Left renal cortex interstitium (tissue), 4 donors: Measurements from ENCODE around the gene TUSC2. TPM values are rescaled to one million over a fixed set of nuclear protein-coding genes. Genes with fewer than 3 reads are reported as not detected.

ENCODE experiments used
- DNase-seq, 4 donors: peaks; one replicate each; pipeline ENCODE4 v3.0.0-alpha.2; 2013; ENCODE audit warnings: low read depth in 4 of 4, low spot score in 2 of 4, missing footprints in 1 of 4
- polyA plus RNA-seq, 4 donors: library from polyadenylated mRNA; unstranded; fragments of 120-200 nt; gene quantifications; one replicate each; pipeline ENCODE4 v1.2.1, GENCODE V29; 2013; ENCODE audit not compliant: insufficient read length in 4 of 4

TUSC2 gene
- polyA plus RNA-seq, 4 donors, result 23.8 to 32.6 (median 25.6) TPM

DNA sequence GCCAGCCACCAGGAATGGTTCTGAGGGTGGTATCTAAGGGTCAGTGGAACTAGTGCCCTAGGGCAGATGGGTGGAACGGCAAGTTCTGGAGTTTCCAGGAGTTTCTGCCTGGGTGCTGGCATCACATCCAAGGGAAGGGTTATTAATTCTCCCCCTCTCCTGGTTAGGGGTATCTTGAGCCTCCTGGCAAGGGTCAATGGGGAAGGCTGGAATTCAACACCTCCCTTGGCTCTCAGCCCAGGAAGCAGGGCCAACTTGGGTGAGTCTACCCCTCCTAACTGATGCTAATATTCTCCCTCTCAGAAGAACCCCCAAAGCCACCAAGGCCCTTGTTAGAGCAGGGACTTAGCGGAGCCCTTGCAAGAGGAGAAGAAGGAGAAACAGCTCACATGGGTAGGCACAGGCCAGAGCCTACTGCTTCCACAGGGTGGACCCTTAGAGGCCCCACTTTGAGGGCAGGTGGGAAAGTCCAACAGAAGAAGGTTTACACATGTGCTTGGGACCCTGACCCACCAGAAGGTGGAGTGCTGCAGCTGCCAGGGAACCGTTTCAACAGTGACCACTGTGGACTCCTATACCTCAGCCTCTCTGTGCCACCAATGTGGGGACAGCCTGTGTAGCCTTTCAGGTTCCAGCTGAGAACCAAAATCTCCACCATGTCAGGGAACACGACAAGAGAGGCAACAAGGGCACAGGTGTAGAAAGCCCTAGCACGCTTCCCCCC is 28.0 kb upstream of the TUSC2 start:
- no peak for DNase-seq

DNA sequence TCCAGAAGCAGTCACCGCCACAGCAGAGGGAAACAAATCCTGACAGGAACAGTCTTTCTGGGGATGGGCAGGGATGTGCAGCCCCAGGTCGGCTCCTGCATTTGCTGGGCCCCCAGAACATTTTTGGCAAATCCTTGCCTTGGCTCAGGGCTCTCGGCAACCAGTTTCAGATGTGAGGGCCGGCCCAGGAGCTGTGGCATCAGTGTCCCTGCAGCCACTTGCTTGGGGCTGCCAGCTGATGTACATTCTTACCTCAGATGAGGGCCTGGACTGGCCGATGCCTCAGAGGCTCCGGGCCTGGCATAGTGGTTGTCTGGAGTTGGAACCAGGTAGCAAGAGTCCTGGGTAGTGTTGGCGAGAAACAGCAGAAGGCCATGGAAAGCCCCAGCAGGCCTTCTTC is 26.8 kb upstream of the TUSC2 start:
- no peak for DNase-seq

DNA sequence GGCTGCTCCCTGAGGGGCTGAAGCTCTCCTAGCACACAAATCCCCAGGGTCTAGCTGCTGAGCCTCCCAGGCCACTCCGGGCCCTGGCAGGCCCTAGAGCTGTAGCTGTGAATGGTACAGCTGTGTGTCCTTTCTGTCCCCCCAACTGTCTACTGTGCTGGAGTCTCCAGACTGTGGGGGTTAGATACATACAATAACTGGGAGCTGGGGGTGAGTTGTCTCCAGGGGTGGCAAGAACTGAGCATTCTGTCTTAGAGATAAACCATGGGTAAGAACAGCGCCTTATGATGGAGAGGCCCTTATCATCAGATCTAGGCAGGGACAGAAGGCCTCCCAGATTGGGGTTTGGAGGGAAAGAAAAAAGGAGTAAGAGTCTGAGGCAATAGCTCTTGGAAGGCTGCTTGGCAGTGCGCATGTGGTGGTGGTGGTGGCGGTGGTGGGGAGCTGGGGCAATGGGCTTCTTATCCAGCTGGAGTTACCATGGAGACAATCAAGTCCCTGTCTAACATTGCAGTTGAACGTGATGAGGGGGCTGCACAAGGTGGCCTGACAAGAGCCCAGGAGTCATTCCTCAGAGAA is 26.3 kb upstream of the TUSC2 start:
- DNase-seq, result no peak

DNA sequence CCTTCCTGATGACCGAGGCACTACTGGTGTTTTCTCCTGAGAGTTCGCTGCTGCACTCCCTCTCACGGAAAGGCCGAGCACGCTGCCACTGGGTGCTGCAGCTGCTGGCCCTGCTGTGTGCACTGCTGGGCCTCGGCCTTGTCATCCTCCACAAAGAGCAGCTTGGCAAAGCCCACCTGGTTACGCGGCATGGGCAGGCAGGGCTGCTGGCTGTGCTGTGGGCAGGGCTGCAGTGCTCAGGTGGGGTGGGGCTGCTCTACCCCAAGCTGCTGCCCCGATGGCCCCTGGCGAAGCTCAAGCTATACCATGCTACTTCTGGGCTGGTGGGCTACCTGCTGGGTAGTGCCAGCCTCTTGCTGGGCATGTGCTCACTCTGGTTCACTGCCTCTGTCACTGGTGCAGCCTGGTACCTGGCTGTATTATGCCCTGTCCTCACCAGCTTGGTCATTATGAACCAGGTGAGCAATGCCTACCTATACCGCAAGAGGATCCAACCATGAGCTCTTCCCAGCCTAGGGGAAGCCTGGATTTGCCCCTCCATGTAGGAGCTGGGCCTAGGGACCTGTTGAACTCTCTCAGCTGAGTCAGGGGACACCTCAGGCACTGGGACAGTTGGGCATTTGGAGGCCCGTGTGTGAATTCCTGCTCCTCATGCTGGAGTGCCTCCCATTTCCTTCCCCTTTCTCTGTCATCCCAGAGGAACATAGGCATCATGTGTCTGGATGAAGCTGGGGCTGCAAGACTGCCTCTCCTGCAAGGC is 25.4 kb upstream of the TUSC2 start:
- no peak for DNase-seq

DNA sequence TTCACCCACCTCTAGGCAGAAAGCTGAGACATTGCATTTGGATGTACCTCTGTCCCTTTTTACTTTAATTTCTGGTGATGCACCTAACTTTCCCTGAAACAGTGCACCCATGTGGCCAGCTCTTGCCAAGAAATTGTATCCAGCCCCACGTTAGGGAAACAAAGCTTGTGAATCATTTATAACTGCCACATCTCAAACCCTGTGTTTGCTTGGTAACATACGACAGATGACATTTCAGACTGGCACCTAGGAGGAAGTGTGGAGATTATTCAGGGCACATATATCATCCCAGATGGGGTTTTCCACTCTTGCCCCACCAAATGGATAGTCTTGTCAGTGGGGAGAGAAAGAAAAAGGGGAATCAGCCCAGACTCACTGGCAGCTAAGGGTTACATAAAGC is 24.8 kb upstream of the TUSC2 start:
- DNase-seq, result no peak

DNA sequence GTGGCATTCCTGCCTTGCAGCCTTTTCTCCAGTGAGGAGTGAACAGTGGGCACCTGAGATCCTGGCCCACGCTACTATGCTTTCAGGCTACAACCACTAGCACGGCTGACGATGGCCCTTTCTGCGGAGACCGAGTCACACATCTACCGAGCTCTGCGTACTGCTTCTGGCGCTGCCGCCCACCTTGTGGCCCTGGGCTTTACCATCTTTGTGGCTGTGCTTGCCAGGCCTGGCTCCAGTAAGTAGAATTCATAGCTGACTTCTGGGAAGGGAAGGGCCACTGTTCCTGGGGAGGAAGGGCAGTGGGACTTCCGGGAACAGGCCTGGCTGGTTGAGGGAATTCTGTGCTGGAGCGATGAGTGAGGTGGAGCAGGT is 23.3 kb upstream of the TUSC2 start:
- DNase-seq, result no peak

DNA sequence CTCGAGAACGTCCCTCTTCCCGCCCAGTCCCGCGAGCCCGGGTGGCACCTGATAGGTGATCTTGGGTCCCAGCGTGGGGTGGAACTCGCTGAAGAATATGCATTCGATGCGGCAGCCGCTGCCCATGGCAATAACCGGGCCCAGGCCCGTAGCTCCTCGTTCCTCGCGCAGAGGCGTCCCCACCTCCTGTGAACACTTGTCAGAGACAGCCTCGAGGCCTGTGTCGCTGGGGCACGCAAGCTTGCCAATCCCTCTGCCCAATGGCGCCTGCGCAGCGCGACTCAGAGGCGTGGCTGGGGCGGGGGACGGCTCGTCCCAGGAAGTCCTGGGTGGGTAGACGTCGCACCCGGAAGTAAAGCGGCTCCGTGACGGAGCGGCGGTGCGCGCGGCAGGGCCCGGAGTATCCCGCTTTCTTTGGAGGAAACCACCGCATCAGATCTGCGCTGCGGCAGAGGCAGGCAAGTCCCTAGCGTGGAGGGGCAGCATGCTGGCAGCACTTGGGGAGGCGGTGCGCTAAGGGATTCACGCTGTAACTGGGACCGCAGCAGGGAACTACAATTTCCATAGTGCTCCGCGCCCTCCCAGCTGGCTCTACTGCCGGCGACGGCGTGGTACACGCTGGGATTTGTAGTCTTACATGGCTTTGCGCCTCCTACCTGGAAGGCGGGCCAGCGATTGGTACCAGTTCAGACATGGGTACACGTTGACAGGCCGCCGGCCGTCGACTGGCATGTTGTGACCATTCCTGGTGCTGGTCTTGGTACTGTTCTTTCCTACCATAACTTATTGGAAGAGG is 22.7 kb upstream of the TUSC2 start, which contains the start of the genes CYB561D2 and NPRL2:
TSS of gene CYB561D2 (plus strand) at position 336 of the 796 bp plus-strand sequence. CDS start 572 bp downstream, outside the sequence.
TSS of gene NPRL2 (minus strand) at position 249 of the 796 bp plus-strand sequence. CDS start at position 126, 123 bp downstream.
- peak in 3 of 4 donors; percentile 79 to 90 (median 85) for DNase-seq

DNA sequence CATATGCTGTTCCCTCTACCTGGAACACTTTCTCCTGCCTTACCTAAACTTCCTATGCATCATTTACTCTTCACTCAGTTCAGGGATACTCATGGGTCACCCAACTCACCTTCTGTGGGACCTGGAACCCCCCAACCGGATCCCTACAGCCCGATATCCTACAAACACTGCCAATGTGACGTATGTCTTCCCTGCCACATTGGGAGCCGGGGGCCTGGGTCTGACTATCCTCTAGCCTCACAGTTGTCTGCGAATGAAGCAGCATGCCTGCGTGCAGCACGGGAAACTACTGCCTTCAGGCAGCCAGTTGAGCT is 22.1 kb upstream of the TUSC2 start:
- DNase-seq, result no peak

DNA sequence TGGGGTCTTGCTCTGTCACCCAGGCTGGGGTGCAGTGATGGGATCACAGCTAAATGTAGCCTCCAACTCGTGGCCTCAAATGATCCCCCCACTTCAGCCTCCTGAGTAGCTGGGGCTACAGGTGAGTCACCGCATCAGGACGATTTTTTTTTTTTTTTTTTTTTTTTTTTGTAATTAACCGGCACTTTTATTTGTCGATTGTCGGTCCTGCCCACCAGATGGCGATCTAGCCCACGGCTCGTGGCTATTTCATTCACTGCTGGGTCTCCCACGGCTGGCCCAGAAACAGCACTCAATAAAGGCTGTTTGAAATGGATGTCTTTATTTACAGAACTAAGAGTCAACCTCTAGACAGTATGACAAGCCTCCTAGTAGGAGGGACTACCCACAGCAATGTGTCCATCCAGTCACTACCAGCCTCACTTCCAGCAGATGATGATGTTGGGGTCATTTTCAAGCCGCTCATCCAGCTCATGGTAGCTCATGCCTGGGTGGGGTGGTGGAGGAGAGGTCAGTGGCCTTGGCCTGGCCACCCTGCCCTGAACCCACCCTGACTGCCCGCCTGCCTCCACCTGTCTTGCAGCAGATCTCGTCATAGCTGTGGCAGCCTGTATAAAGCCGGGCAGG is 19.3 kb upstream of the TUSC2 start:
- no peak for DNase-seq

DNA sequence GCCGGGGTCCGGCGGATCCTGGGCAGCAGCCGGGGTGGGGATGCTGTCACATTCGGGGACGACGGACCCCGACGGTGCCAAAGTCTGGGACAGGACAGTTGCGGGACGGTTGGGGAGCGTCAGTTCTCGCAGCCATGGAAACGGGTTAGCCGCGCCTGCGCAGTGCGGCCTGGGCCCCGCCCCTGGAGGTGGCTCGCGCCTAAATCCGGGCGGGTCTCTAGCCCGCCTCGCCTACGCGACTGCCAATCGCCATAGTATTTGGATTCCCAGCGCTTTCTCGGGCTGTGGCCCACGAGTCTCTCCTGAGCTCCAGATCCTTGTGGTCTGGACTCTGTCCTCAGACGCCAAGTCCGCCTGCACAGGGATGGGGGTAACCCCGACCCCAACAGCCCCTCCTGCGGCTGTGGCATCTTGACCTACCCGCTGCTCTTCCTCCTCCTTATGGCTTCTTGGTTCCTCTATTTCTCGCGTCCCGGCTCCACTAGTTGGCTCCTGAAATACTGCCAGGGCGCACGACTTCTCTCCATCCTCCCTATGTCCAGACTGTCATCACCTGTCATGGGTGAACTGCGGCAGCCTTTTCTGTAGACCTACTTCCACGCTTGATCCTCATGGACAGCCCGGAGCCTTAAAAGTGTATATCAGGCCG is 17.7 kb upstream of the TUSC2 start, which contains the start of gene ZMYND10:
TSS of gene ZMYND10 (minus strand) at position 147 of the 649 bp plus-strand sequence. CDS start 153 bp downstream, outside the sequence.
- DNase-seq, result no peak

DNA sequence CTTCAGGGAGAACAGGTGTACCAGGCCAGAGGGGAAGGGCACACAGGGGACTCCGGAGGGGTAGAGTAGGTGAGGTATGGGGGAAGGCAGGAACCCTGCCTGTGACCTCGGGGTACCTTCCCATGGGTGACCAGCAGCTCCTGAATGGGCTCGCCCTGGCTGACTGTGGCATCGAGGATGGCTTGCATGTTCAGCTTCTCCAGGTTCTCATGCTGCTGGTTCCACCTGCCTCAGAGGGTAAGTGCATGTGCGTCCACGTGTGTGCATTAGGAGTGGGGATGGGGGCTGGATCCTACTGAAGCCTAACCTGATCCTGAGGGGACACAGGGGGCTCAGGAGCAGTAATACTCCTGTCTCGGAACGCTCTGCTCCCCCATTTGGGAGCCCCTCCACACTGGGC is 17.0 kb upstream of the TUSC2 start:
- DNase-seq, result no peak

DNA sequence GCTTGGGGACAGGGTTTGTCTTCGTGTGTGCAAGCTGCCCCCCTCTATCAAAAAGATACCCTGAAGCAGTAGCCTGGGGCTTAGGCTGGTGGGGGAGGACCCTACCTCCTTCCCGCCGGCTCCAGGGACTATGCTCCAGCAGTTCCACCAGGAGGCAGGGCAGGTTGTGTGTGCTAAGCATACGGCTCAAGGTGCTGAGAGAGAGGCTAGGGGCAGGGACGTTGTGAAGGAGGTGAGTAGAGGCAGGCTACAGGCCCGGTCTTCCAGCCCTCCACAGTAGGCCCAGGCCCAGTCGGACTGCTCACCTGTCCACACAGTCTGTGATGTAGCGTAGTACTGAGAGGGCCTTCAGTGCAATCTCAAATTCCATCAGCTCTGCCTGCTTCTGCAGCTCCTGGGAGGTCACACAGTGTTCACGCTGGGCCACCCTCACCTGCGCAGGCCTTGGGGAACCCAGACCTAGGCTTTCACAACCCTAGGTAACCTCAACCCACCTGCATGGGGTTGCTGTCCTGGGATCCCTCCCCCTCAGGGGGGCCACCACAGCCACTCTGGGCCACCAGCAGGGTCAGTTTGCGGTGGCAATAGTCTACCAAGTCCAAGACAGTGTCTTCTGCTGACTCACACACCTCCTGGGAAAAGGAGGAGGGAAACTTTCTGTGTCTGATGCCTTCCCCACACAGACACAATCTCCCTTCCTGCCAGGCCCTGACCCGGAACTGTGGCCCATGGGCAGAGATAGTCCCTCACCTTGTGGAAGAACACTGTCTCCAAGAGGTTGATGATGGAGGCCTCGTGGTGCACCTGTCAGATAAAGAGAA is 15.0 kb upstream of the TUSC2 start:
- DNase-seq, result no peak

DNA sequence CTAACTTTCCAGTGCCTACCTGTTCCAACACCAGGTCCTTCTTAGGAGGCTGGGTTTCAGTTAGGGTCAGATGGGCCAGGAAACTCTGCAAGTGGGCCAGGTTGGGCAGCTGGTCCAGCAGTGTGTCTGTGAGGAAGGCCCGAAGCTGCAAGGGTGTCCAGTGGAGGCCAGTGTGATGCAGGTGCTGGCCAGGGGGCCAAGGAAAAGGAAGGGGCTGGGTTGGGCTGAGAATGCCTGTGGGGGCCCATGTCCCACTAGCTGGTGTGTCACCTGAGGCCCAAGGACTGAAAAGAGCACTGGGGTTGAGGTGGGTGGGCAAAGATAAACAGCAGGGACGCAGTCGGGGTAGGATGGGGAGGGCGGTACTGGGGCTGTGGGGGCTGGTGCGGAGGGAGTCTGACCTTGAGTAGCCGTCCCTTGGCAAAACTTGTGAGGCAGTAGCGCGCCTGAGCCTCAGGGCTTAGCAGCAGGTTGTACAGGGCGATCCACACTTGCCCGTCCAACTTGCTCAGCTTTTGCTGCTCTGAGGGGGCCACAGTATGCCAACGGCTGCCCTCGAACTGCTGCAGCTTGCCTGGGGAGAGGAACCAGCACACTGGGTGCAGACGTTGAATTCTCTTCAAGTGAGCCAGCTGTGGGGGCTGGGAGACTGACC is 14.1 kb upstream of the TUSC2 start:
- DNase-seq, result no peak

DNA sequence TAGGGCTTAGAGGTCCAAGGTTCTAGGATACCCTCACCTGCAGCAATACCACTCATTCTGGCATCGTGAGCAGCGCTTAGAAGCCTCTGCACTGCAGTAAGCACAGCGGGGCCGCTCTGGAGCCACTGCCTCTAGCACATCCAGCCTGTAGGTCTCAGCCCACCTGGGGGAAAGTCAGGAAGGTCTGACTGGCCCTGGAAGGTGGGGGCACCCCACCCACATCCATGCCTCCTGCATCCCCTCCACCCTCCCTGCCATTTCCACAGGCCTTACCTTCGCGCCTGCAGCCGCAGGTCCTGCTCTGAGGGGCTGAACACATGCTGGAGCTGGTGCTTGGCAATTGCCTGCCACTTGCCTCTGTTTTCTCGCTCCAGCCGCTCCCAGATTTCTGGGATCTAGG is 13.5 kb upstream of the TUSC2 start:
- DNase-seq, result no peak

DNA sequence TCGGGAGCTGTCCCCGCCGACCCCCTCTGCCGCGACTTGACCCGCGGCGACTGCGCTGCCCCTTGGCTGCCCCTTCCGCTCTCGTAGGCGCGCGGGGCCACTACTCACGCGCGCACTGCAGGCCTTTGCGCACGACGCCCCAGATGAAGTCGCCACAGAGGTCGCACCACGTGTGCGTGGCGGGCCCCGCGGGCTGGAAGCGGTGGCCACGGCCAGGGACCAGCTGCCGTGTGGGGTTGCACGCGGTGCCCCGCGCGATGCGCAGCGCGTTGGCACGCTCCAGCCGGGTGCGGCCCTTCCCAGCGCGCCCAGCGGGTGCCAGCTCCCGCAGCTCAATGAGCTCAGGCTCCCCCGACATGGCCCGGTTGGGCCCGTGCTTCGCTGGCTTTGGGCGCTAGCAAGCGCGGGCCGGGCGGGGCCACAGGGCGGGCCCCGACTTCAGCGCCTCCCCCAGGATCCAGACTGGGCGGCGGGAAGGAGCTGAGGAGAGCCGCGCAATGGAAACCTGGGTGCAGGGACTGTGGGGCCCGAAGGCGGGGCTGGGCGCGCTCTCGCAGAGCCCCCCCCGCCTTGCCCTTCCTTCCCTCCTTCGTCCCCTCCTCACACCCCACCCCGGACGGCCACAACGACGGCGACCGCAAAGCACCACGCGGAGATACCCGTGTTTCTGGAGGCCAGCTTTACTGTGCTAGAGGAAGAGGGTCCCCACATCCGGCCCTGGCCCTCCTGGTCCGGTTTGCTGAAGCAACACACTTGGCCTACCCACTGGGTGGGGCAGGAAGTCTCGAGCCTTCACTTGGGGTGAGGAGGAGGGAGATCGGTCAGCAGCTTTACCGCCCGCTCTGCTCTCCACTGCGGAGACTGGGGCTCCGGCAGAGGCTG is 12.7 kb upstream of the TUSC2 start, which contains the start of gene RASSF1:
TSS of gene RASSF1 (minus strand) at position 389 of the 882 bp plus-strand sequence. CDS start at position 358, 31 bp downstream.
- no peak for DNase-seq

DNA sequence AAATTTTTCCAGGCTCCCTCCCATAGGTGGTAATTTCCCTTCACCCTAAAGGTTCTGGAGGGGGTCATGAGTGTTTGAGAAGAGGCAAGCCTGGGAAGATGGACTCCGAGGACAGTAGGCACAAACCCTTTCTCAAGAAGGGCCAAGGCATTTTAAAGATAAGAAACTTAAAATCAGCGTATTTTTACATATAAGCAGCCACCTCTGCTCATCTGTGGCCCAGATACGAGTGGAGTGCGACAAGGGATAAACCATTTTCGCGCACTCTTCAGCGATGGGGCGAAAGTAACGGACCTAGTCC is 12.1 kb upstream of the TUSC2 start:
- DNase-seq, result no peak

DNA sequence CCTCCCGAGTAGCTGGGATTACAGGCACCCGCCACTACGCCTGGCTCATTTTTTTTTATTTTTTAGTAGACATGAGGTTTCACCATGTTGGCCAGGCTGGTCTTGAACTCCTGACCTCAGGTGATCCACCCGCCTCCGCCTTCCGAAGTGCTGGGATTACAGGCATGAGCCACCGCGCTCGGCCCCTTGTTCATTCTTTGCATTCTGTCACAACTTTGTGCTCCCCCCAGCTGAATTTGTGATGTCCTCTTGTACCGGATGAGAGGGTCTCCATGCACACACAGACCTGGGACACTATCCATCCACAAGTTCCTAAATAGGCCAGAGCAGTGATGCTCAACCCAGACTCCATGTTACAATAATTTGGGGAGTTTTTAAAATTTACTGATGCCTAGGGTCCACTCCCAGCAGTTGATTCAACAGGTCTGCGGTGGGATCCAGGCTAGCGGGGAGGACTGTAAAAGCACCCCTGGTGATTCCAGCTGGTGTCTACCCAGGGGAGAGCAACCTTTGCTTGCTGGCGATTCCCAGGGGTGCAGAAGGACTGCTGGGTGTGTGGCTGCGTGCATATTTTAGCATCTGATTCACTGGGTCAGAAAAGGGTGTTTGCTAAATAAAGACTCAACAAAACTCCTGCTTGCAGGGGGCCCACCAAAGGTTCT is 11.6 kb upstream of the TUSC2 start:
- DNase-seq, result no peak
